KOPT-K1 (cell line): ENCODE measurements around the gene PPL.
"Not testable (repeated sequence)": the region's sequence is repeated elsewhere in the genome, so short reads cannot be mapped to it uniquely, and the experiment has no call there.

ENCODE experiments used
- H3K27ac ChIP-seq: fragments of 200-600 bp; sonication (generic); 2 replicates; pipeline ENCODE4 v1.5.1; 2016; ENCODE audit warnings: antibody characterized with exemption, mild to moderate bottlenecking, low read depth, low read length; ENCODE audit not compliant: poor library complexity, severe bottlenecking
- H3K36me3 ChIP-seq: fragments of 200-600 bp; sonication (generic); 2 replicates; pipeline ENCODE4 v1.5.1; 2017; ENCODE audit warnings: antibody characterized with exemption, mild to moderate bottlenecking, low read length, moderate library complexity; ENCODE audit not compliant: insufficient read depth
- H3K9me3 ChIP-seq: fragments of 200-600 bp; sonication (generic); 2 replicates; pipeline ENCODE4 v1.5.1; 2017; ENCODE audit warnings: antibody characterized with exemption, low read length, mild to moderate bottlenecking; ENCODE audit not compliant: insufficient read depth, poor library complexity, severe bottlenecking

PPL gene

GRCh38 chr16:4966736-4967453 lies 29.9 kb upstream of the PPL start:
- H3K36me3 ChIP-seq: no peaks in the 10 kb centered on the region
- H3K9me3 ChIP-seq: no peaks in the 10 kb centered on the region
- no peak overlapping the region for H3K27ac ChIP-seq

DNA sequence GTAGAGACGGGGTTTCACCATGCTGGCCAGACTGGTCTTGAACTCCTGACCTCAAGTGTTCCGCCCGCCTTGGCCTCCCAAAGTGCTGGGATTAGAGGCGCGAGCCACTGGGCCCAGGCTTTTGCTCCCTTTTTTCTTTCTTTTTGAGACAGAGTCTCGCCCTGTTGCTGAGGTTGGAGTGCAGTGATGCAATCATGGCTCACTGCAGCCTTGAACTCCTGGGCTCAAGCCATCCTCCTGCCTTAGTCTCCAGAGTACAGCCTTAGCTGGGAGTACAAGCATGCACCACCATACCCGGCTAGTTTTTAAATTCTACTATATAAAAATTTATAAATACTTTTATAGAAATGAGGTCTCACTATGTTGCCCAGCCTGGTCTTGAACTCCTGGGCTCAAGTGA lies 26.6 kb upstream of the PPL start:
- H3K27ac ChIP-seq, H3K9me3 ChIP-seq, H3K36me3 ChIP-seq: not testable (repeated sequence)

GRCh38 chr16:4962716-4963115 lies 25.8 kb upstream of the PPL start:
- Histone ChIP-seq H3K9me3 (no peaks in the 10 kb centered on the region), H3K36me3 (no peaks in the 10 kb centered on the region), H3K27ac (no peak overlapping the region)

DNA sequence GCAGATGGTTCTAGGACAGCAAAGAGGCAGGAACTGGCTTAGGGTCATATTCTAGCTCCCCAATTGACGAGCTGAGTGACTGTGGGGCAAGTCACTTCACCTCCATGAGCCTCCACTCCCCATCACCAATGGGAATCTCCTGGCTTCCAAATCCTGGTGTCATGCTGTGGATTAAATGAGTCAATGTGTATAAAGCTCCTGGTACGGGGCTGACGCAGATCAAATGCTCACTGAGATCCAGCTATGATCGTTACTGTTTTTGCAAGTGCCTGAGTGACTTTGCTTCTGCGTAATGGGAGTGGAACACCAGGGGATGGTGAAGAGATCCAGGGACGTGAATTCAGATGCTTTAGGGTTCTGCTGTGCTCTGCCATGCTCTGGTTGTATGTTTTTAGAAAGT lies 23.6 kb upstream of the PPL start:
- Histone ChIP-seq H3K9me3 (no peaks in the 10 kb centered on the region), H3K27ac (no peak overlapping the region), H3K36me3 (no peaks in the 10 kb centered on the region)

DNA sequence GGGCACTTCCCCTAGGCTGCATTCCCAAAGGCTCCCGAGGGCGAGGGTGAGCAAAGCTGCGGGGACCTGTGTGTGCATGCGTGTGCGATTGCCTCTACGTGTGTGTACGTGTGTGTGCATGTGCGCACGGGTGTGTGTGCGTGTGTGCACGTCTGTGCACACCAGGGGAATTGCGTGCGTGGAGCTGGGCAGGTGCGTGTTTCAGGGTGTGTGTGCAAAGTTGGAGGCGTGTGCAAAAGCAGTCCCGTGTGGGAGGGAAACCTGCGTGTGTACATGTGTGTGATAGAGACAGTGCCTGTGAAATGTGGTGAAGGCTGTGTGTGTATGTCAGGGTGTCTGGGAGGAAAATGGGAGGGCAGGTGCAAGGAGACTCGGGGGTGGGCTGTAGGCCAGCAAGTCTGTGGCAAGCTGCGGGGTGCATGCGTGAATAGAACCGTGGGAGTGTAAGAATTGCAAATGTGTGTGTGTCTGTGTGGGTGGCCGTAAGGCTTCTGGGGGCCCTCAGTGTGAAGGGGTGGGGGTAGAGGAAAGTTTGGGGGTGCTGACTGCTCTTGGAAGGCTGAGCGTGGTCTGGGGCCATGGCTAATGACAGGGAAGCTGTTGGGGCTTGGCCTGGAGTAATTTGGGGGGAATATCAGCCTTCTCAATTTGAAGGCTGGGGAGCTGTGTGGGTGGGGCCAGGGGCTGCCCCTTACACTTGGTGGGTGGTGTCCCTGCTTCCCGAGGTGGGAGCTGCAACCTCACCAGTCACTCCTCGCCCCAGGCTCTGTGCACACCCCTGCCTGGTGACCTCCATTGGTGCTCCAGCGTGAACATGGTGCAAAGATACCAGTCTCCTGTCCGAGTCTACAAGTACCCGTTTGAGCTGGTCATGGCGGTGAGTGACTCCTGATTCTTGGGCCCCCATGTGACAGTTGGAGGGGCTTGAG lies 21.8 kb upstream of the PPL start:
- Histone ChIP-seq H3K27ac (no peak overlapping the region), H3K9me3 (no peaks in the 10 kb centered on the region), H3K36me3 (no peaks in the 10 kb centered on the region)

GRCh38 chr16:4957720-4958509 lies 21.0 kb upstream of the PPL start, which contains the start of gene SEC14L5:
TSS of gene SEC14L5 (plus strand) at chr16:4958330. CDS start at chr16:4959324, 994 bp downstream.
- Histone ChIP-seq H3K27ac (no peak within 1 kb of the TSS), H3K36me3 (no peaks in the 10 kb centered on the region), H3K9me3 (no peaks in the 10 kb centered on the region)

DNA sequence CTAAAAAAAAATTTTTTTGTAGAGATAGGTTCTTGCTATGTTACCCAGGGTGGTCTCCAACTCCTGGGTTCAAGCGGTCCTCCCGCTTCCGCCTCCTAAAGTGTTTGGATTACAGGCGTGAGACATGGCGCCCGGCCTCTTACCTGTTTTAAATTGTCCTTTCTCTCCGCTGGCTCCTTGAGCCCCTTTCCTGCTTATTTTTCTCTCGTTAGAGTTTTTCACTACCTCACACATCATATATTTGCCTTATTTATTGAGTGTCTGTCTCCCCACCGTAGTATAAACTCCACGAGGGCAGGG lies 20.4 kb upstream of the PPL start:
- no peaks in the 10 kb centered on the region for H3K9me3 ChIP-seq
- H3K36me3 ChIP-seq: no peaks in the 10 kb centered on the region
- no peak overlapping the region for H3K27ac ChIP-seq

DNA sequence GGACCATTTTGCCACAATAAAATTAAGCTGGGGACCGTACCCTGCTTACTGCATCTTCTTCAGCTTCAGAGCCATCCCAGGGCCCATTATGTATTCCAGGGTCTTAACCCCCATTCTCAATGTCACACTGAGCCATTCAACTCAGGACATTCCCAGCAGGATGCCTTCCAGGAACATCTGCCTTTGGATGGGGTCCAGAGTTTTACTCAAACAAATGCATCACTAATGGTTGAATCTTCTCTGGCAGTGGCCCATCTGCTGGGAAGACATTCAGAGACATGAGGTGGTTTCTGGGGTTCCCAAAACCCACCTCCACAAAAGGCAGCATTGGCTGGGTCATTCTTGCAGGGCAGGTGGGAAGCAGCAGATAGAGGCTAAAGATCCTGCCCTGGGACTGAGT lies 17.8 kb upstream of the PPL start:
- Histone ChIP-seq H3K36me3 (no peaks in the 10 kb centered on the region), H3K9me3 (no peaks in the 10 kb centered on the region), H3K27ac (no peak overlapping the region)

DNA sequence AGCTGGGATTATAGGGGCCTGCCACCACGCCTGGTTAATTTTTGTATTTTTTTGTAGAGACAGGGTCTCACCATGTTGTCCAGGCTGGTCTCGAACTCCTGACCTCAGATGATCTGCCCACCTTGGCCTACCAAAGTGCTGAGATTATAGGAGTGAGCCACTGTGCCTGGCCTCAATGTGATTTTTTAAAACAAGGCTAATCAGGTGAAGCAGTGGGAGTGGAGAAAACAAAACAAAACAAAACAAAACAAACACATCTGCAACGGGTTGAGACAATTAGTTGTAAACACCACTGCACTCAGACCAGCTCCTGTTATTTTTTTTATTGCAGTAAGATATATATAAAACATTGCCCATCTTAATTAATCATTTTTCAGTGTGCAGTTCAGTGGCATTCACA lies 14.6 kb upstream of the PPL start:
- not testable (repeated sequence) for H3K36me3 ChIP-seq, H3K9me3 ChIP-seq, H3K27ac ChIP-seq

DNA sequence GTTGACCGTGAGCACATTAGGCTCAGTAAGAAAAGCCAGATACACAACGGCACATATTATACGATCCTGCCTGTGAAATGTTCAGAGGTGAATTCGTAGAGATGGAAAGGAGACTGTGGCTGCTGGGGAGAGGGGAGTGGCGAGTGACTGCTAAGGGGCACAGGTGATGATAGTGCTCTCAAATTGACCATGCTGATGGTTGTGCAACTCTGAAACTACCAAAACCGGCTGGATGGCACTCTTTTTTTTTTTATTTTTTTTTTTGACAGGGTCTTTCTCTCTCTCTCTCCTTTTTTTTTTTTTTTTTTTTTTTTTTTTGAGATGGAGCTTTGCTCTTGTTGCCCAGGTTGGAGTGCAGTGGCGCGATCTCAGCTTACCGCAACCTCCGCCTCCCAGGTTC lies 13.0 kb upstream of the PPL start:
- no peaks in the 10 kb centered on the region for H3K9me3 ChIP-seq

GRCh38 chr16:4948903-4949766 lies 12.2 kb upstream of the PPL start:
- Histone ChIP-seq H3K27ac (no peak overlapping the region), H3K36me3 (no peaks in the 10 kb centered on the region), H3K9me3 (no peaks in the 10 kb centered on the region)

More for the DNA sequence above, 13.0 kb upstream of the PPL start:
- no peak overlapping the region for H3K27ac ChIP-seq
- no peaks in the 10 kb centered on the region for H3K36me3 ChIP-seq

- Histone ChIP-seq H3K36me3 (no peaks in the 10 kb centered on the region), H3K9me3 (no peaks in the 10 kb centered on the region), H3K27ac (no peak overlapping the region)
Measured at GRCh38 chr16:4947722-4948503, 11.0 kb upstream of the PPL start.

GRCh38 chr16:4946917-4947316 lies 10.0 kb upstream of the PPL start:
- Histone ChIP-seq H3K27ac (no peak overlapping the region), H3K9me3 (no peaks in the 10 kb centered on the region), H3K36me3 (no peaks in the 10 kb centered on the region)
